Measurements from ENCODE around the gene TGFB3.

DNA sequence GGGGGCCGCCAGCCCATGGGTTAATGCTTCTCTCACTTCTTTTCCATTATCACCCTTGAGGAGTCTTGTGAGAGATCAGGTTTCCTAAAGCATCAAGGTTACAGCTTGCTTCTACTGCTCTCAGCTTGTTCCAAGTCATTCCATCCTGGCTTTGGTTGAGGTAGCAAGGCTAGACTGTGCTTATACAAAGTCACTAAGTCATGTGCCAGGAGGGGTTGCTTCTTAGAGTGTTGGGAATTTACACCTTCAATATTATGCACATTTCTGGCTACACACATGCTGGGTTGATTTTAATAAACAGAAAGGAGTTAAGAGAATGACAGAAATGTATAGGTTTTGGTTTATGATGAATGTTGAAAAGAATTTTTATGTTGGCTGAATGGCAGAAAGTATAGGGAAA is 25.6 kb upstream of the TGFB3 start:
- TF ChIP-seq, protein P1, sequence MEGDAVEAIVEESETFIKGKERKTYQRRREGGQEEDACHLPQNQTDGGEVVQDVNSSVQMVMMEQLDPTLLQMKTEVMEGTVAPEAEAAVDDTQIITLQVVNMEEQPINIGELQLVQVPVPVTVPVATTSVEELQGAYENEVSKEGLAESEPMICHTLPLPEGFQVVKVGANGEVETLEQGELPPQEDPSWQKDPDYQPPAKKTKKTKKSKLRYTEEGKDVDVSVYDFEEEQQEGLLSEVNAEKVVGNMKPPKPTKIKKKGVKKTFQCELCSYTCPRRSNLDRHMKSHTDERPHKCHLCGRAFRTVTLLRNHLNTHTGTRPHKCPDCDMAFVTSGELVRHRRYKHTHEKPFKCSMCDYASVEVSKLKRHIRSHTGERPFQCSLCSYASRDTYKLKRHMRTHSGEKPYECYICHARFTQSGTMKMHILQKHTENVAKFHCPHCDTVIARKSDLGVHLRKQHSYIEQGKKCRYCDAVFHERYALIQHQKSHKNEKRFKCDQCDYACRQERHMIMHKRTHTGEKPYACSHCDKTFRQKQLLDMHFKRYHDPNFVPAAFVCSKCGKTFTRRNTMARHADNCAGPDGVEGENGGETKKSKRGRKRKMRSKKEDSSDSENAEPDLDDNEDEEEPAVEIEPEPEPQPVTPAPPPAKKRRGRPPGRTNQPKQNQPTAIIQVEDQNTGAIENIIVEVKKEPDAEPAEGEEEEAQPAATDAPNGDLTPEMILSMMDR (IDR thresholded peaks at IDR 0.05; ENCODE audit: low read length), result no peak
- TF ChIP-seq EZH2 (optimal IDR thresholded peaks at IDR 0.05; ENCODE audit: low read depth, low read length), result no peak
